Smooth muscle cell (in vitro differentiated cells): ENCODE data around the gene NSD2. TPM values are rescaled to one million over a fixed set of nuclear protein-coding genes. Genes with fewer than 3 reads are reported as not detected.

Source experiments
- DNase-seq: peaks from one replicate; lab custom pipeline; 2025; ENCODE audit not compliant: unreplicated experiment; lab: John Stamatoyannopoulos, UW
- H2AFZ ChIP-seq: fragments of 200-600 bp; sonication (generic); 2 replicates; pipeline ENCODE4 v1.6.0; 2016; ENCODE audit warnings: antibody characterized with exemption, low read depth, mild to moderate bottlenecking
- H3F3A ChIP-seq: fragments of 200-600 bp; sonication (generic); 2 replicates; pipeline ENCODE4 v1.6.0; 2017; ENCODE audit warnings: antibody characterized with exemption, low read depth
- H3K27ac ChIP-seq: fragments of 200-600 bp; sonication (generic); 2 replicates; pipeline ENCODE4 v1.5.1; 2016; ENCODE audit warnings: low read depth, mild to moderate bottlenecking
- H3K27me3 ChIP-seq: fragments of 200-600 bp; sonication (generic); 2 replicates; pipeline ENCODE4 v1.6.1; 2016; ENCODE audit warnings: low read depth, mild to moderate bottlenecking
- H3K36me3 ChIP-seq: fragments of 200-600 bp; sonication (generic); 2 replicates; pipeline ENCODE4 v1.5.1; 2016; ENCODE audit warnings: low read depth
- H3K4me1 ChIP-seq: fragments of 200-600 bp; sonication (generic); 2 replicates; pipeline ENCODE4 v1.5.1; 2016; ENCODE audit warnings: low read depth
- H3K4me2 ChIP-seq: fragments of 200-600 bp; sonication (generic); 2 replicates; pipeline ENCODE4 v1.6.0; 2016; ENCODE audit warnings: mild to moderate bottlenecking
- H3K4me3 ChIP-seq: fragments of 200-600 bp; sonication (generic); 2 replicates; pipeline ENCODE4 v1.5.1; 2016; ENCODE audit warnings: mild to moderate bottlenecking
- H3K79me2 ChIP-seq: fragments of 200-600 bp; sonication (generic); 2 replicates; pipeline ENCODE4 v1.6.0; 2016; ENCODE audit warnings: low read depth, mild to moderate bottlenecking
- H3K9ac ChIP-seq: fragments of 200-600 bp; sonication (generic); 2 replicates; pipeline ENCODE4 v1.6.0; 2016; ENCODE audit warnings: low read depth
- H3K9me3 ChIP-seq: fragments of 200-600 bp; sonication (generic); replicated peaks from 2 replicates; pipeline ENCODE4 v1.5.1; 2016; ENCODE audit warnings: low read depth
- H4K20me1 ChIP-seq: fragments of 200-600 bp; sonication (generic); 2 replicates; pipeline ENCODE4 v1.6.0; 2016; ENCODE audit warnings: low read depth
- CTCF ChIP-seq: fragments of 200-600 bp; sonication (generic); IDR thresholded peaks from 2 replicates; pipeline ENCODE4 v1.5.1; 2017; ENCODE audit warnings: borderline replicate concordance, mild to moderate bottlenecking, antibody characterized with exemption; ENCODE audit not compliant: insufficient read depth, poor library complexity, severe bottlenecking
- WGBS: methylation state at CpG from one replicate; pipeline ENCODE4 v1.1.7; 2016; ENCODE audit warnings: low lambda C conversion rate; 5-methylcytosine and 5-hydroxymethylcytosine counted together
- polyA plus RNA-seq: library from polyadenylated mRNA; unstranded; fragments of >200 nt; fragmentation: Nextera tagmentation; extraction: Ambion mirVana; gene quantifications from 2 replicates; pipeline ENCODE4 v1.2.1, GENCODE V29; 2016
- total RNA-seq: library from RNA; depleted of rRNA; stranded (reverse); fragments of >200 nt; gene quantifications from 2 replicates; pipeline ENCODE4 v1.2.3, GENCODE V29; 2014

The NSD2 gene
- total and polyA plus RNA-seq, 2 experiments from 2014 or later, result 13.0 to 15.0 TPM

- Histone ChIP-seq H2AFZ (no peak overlapping the region), H4K20me1 (no peaks in the 10 kb centered on the region), H3K79me2 (no peaks in the 10 kb centered on the region), H3F3A (peaks cover 11% of the 10 kb centered on the region), H3K4me3 (no peak overlapping the region), H3K27me3 (no peaks in the 10 kb centered on the region), H3K9ac (peak overlapping the region; percentile 2), H3K9me3 (no peaks in the 10 kb centered on the region), H3K36me3 (peaks cover 4% of the 10 kb centered on the region), H3K4me2 (peak overlapping the region; percentile 28), H3K27ac (peak overlapping the region; percentile 73), H3K4me1 (no peaks in the 10 kb centered on the region)
- no peak for TF ChIP-seq CTCF
- no peak for DNase-seq
- 77% methylated on average over 11 of the region's 11 CpGs for WGBS
Observed at GRCh38 chr4:1939664-1940509, 68.7 kb downstream of the NSD2 start.

- no peak for TF ChIP-seq CTCF
- Histone ChIP-seq H3K79me2 (no peaks in the 10 kb centered on the region), H4K20me1 (no peaks in the 10 kb centered on the region), H2AFZ (no peak overlapping the region), H3K4me3 (no peak overlapping the region), H3K27ac (peak overlapping the region; percentile 73), H3K4me2 (no peak overlapping the region), H3K9me3 (no peaks in the 10 kb centered on the region), H3K4me1 (no peaks in the 10 kb centered on the region), H3K36me3 (peaks cover 4% of the 10 kb centered on the region), H3K9ac (no peak overlapping the region), H3K27me3 (no peaks in the 10 kb centered on the region), H3F3A (peaks cover 11% of the 10 kb centered on the region)
- no peak for DNase-seq
- 95% methylated on average over 7 of the region's 7 CpGs for WGBS
Observed at GRCh38 chr4:1940566-1940965, 69.4 kb downstream of the NSD2 start.

- no peak for TF ChIP-seq CTCF
- no peak overlapping the region for H3K27ac ChIP-seq
- WGBS, result 94% methylated on average over 7 of the region's 7 CpGs
- H3K27me3 ChIP-seq, result no peaks in the 10 kb centered on the region
- H3K36me3 ChIP-seq, result peaks cover 4% of the 10 kb centered on the region
- no peaks in the 10 kb centered on the region for H3K79me2 ChIP-seq
- no peak overlapping the region for H3K4me2 ChIP-seq
- H4K20me1 ChIP-seq, result no peaks in the 10 kb centered on the region
- H3F3A ChIP-seq, result peaks cover 8% of the 10 kb centered on the region
- DNase-seq, result no peak
- no peaks in the 10 kb centered on the region for H3K4me1 ChIP-seq
- H2AFZ ChIP-seq, result no peak overlapping the region
- no peak overlapping the region for H3K4me3 ChIP-seq
- H3K9ac ChIP-seq, result no peak overlapping the region
- no peaks in the 10 kb centered on the region for H3K9me3 ChIP-seq
Observed at GRCh38 chr4:1943928-1944327, 72.7 kb downstream of the NSD2 start.
